DND-41 (cell line): ENCODE measurements around the gene SNX1.
"Not testable (repeated sequence)": the region's sequence is repeated elsewhere in the genome, so short reads cannot be mapped to it uniquely, and the experiment has no call there.

Source experiments
- ATAC-seq: fragments of 200-7000 bp; cut with Tn5 transposase; 3 replicates; pipeline ENCODE4 v1.9.1; 2021; ENCODE audit warnings: low read depth; ENCODE audit not compliant: insufficient read depth
- DNase-seq: peaks from one replicate; pipeline ENCODE4 v3.0.0-alpha.2; 2020
- H2AFZ ChIP-seq: 2 replicates; pipeline ENCODE4 v1.6.0; 2012; ENCODE audit warnings: low read depth, low read length
- H3K27ac ChIP-seq: 2 replicates; pipeline ENCODE4 v1.5.1; 2012; ENCODE audit warnings: low read length, inconsistent platforms
- H3K27me3 ChIP-seq: fragments of 200-600 bp; sonication (generic); 2 replicates; pipeline ENCODE4 v1.6.0; 2012; ENCODE audit warnings: low read length, mild to moderate bottlenecking, inconsistent platforms; ENCODE audit not compliant: insufficient read depth, poor library complexity
- H3K36me3 ChIP-seq: 2 replicates; pipeline ENCODE4 v1.5.1; 2012; ENCODE audit warnings: low read length, inconsistent platforms; ENCODE audit not compliant: insufficient read depth
- H3K4me1 ChIP-seq: 2 replicates; pipeline ENCODE4 v1.5.1; 2012; ENCODE audit warnings: mild to moderate bottlenecking, low read length; ENCODE audit not compliant: insufficient read depth
- H3K4me2 ChIP-seq: 2 replicates; pipeline ENCODE4 v1.6.0; 2012; ENCODE audit warnings: mild to moderate bottlenecking, moderate library complexity, low read length, inconsistent platforms; ENCODE audit not compliant: insufficient read depth
- H3K4me3 ChIP-seq, 2 experiments: fragments of 200-600 bp in 1 of 2; shearing (Covaris generic) in 1 of 2; 2 replicates each; pipeline ENCODE4 v1.5.1; 2012 to 2016; ENCODE audit warnings: inconsistent platforms in 2 of 2, low read length in 2 of 2, mild to moderate bottlenecking in 2 of 2, low read depth in 1 of 2, moderate library complexity in 1 of 2
- H3K79me2 ChIP-seq: 2 replicates; pipeline ENCODE4 v1.6.0; 2012; ENCODE audit warnings: low read length, inconsistent platforms; ENCODE audit not compliant: insufficient read depth
- H3K9ac ChIP-seq: 2 replicates; pipeline ENCODE4 v1.6.0; 2012; ENCODE audit warnings: low read depth, mild to moderate bottlenecking, inconsistent platforms, low read length, moderate library complexity
- H3K9me3 ChIP-seq: 2 replicates; pipeline ENCODE4 v1.5.1; 2012; ENCODE audit warnings: low read length, moderate library complexity, mild to moderate bottlenecking, inconsistent platforms; ENCODE audit not compliant: insufficient read depth, severe bottlenecking
- H4K20me1 ChIP-seq: 2 replicates; pipeline ENCODE4 v1.6.0; 2012; ENCODE audit warnings: low read length; ENCODE audit not compliant: insufficient read depth
- EZH2 ChIP-seq: IDR thresholded peaks from 3 replicates; pipeline ENCODE4 v1.6.1; 2012; ENCODE audit warnings: borderline replicate concordance, low read depth, mild to moderate bottlenecking, moderate library complexity, low read length, inconsistent platforms; ENCODE audit not compliant: severe bottlenecking
- TF ChIP-seq, protein P1 (sequence below): IDR thresholded peaks from 2 replicates; pipeline ENCODE4 v1.5.1; 2012; ENCODE audit warnings: borderline replicate concordance, low read length, moderate library complexity, mild to moderate bottlenecking; ENCODE audit not compliant: poor library complexity, severe bottlenecking; ENCODE audit errors: extremely low read depth

The SNX1 gene

DNA sequence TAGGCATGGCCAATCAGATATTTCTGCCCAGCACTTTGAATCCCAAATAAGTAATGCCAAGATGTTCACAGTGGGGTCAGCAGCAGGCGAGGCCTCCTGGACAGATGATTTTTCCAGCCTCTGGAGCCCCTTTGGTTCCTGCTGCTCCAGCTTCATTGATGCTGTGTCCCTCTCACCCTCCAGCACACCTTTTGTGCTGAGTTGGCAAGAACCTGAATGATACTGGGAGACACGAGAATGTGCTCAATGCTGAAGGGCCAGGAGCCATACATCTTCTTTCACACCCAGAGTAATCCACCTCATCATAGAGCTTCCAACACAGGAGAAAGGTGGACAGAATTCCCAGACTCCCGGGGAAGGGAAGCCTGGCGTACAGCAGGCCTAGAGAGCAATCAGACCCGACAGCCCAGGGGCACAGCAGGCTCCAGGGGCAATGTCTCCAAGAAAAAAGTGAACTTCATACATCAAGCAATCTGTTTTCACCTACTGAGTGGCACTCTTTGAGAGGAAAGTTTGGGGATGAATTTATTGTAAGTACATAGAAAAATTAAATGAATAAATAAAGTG, 42.8 kb upstream of the SNX1 start:
- no peak for ATAC-seq
- Histone ChIP-seq H3K9ac (no peak overlapping the region), H2AFZ (no peak overlapping the region), H3K27ac (no peak overlapping the region), H3K4me2 (no peak overlapping the region), H4K20me1 (no peaks in the 10 kb centered on the region), H3K79me2 (no peaks in the 10 kb centered on the region), H3K4me3 (no peak overlapping the region), H3K36me3 (no peaks in the 10 kb centered on the region), H3K9me3 (no peaks in the 10 kb centered on the region), H3K27me3 (peaks cover 3% of the 10 kb centered on the region), H3K4me1 (no peaks in the 10 kb centered on the region)
- DNase-seq: no peak
- TF ChIP-seq EZH2: no peak
- TF ChIP-seq, protein P1, sequence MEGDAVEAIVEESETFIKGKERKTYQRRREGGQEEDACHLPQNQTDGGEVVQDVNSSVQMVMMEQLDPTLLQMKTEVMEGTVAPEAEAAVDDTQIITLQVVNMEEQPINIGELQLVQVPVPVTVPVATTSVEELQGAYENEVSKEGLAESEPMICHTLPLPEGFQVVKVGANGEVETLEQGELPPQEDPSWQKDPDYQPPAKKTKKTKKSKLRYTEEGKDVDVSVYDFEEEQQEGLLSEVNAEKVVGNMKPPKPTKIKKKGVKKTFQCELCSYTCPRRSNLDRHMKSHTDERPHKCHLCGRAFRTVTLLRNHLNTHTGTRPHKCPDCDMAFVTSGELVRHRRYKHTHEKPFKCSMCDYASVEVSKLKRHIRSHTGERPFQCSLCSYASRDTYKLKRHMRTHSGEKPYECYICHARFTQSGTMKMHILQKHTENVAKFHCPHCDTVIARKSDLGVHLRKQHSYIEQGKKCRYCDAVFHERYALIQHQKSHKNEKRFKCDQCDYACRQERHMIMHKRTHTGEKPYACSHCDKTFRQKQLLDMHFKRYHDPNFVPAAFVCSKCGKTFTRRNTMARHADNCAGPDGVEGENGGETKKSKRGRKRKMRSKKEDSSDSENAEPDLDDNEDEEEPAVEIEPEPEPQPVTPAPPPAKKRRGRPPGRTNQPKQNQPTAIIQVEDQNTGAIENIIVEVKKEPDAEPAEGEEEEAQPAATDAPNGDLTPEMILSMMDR: no peak

- H3K9me3 ChIP-seq, H2AFZ ChIP-seq, H3K79me2 ChIP-seq, ATAC-seq, DNase-seq, H3K36me3 ChIP-seq, H3K4me2 ChIP-seq, H3K27ac ChIP-seq, H4K20me1 ChIP-seq, H3K4me3 ChIP-seq, H3K27me3 ChIP-seq, H3K9ac ChIP-seq, H3K4me1 ChIP-seq: not testable (repeated sequence)
Measured at GRCh38 chr15:64053674-64054073, 42.1 kb upstream of the SNX1 start.

- H3K4me1 ChIP-seq: no peaks in the 10 kb centered on the region
- ATAC-seq: no peak
- no peak overlapping the region for H3K4me2 ChIP-seq
Measured at GRCh38 chr15:64058279-64058678, 37.5 kb upstream of the SNX1 start.

DNA sequence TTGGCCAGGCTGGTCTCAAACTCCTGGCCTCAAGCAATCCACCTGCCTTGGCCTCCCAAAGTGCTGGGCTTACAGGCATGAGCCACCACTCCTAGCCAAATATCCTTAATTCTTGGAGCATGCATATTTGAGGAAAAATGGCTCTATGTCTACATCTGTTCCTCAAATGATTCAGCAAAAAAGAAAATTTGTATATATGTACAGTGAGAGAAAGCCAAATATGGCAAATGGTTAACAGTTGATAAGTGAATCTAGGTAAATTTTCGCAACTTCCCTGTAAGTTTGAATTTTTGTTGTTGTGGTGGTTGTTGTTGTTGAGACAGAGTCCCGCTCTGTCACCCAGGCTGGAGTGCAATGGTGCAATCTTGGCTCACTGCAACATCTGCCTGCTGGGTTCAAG, 36.7 kb upstream of the SNX1 start:
- not testable (repeated sequence) for ATAC-seq, H3K4me3 ChIP-seq, DNase-seq, H3K79me2 ChIP-seq, H3K4me2 ChIP-seq, H3K9ac ChIP-seq, H3K4me1 ChIP-seq, H3K36me3 ChIP-seq, H4K20me1 ChIP-seq, H3K9me3 ChIP-seq, H3K27me3 ChIP-seq, H2AFZ ChIP-seq, H3K27ac ChIP-seq

More at GRCh38 chr15:64058279-64058678, 37.5 kb upstream of the SNX1 start:
- H3K9ac ChIP-seq: no peak overlapping the region
- H2AFZ ChIP-seq: no peak overlapping the region
- TF ChIP-seq, protein P1: no peak
- no peak for TF ChIP-seq EZH2
- no peak overlapping the region for H3K4me3 ChIP-seq
- DNase-seq: no peak
- no peaks in the 10 kb centered on the region for H3K9me3 ChIP-seq
- no peaks in the 10 kb centered on the region for H3K27me3 ChIP-seq
- H3K27ac ChIP-seq: no peak overlapping the region
- H4K20me1 ChIP-seq: no peaks in the 10 kb centered on the region
- no peaks in the 10 kb centered on the region for H3K36me3 ChIP-seq
- H3K79me2 ChIP-seq: no peaks in the 10 kb centered on the region
